Ascending aorta (tissue), 2 donors: ENCODE data around the gene NXPE3. TPM values are rescaled to one million over a fixed set of nuclear protein-coding genes. Genes with fewer than 3 reads are reported as not detected.

ENCODE experiments used
- DNase-seq, 2 donors: peaks; one replicate each; pipeline ENCODE4 v3.0.0-alpha.2; 2019; ENCODE audit warnings: low spot score in 2 of 2
- H3K27ac ChIP-seq, 2 donors: fragments of 200-600 bp; sonication (generic); one replicate each; pipeline ENCODE4 v1.5.1; 2016 to 2017; ENCODE audit warnings: mild to moderate bottlenecking in 1 of 2
- H3K27me3 ChIP-seq: fragments of 200-600 bp; sonication (generic); one replicate; pipeline ENCODE4 v1.5.1; 2017
- H3K36me3 ChIP-seq, 2 donors: fragments of 200-600 bp; sonication (generic); one replicate each; pipeline ENCODE4 v1.5.1; 2016
- H3K4me1 ChIP-seq, 2 donors: fragments of 200-600 bp; sonication (generic); one replicate each; pipeline ENCODE4 v1.5.1; 2016 to 2017; ENCODE audit warnings: mild to moderate bottlenecking in 1 of 2
- H3K4me3 ChIP-seq, 2 donors: fragments of 200-600 bp; sonication (generic); one replicate each; pipeline ENCODE4 v1.5.1; 2016 to 2017; ENCODE audit warnings: mild to moderate bottlenecking in 1 of 2
- H3K9me3 ChIP-seq, 2 donors: fragments of 200-600 bp; sonication (generic); one replicate each; pipeline ENCODE4 v1.5.1; 2016
- CTCF ChIP-seq, 3 experiments: fragments of 200-600 bp in 2 of 3; fragments of 450-650 bp in 1 of 3; sonication (generic) in 2 of 3; IDR thresholded peaks; one replicate each; pipeline ENCODE4 v1.5.1; 2016 to 2019; ENCODE audit warnings: antibody characterized with exemption in 3 of 3, mild to moderate bottlenecking in 1 of 3, moderate library complexity in 1 of 3
- intact Hi-C: fragments of 100-400 bp; cut with DNase I; formaldehyde crosslinking; loops from one replicate; pipeline ENCODE4 v1.15.1; 2023
- total RNA-seq: library from RNA; depleted of rRNA; stranded (reverse); fragments of >200 nt; gene quantifications from one replicate; pipeline ENCODE4 v1.1.0, GENCODE V29; 2016

NXPE3 gene
- total RNA-seq, 1 donor from 2014 or later = 25.8 TPM

GRCh38 chr3:101840066-101840465 is 61.1 kb downstream of the NXPE3 start:
- no peaks in the 10 kb centered on the region for H3K9me3 ChIP-seq
- H3K27ac ChIP-seq = no peak overlapping the region
- no peak for DNase-seq
- no peaks in the 10 kb centered on the region for H3K27me3 ChIP-seq
- no peaks in the 10 kb centered on the region for H3K36me3 ChIP-seq
- no peak overlapping the region for H3K4me3 ChIP-seq
- intact Hi-C loops = no loop called here
- no peak for TF ChIP-seq CTCF (IDR thresholded peaks at IDR 0.05)
- no peaks in the 10 kb centered on the region for H3K4me1 ChIP-seq

GRCh38 chr3:101842245-101842934 is 63.4 kb downstream of the NXPE3 start:
- intact Hi-C loops = no loop called here
- TF ChIP-seq CTCF (IDR thresholded peaks at IDR 0.05) = no peak
- no peak overlapping the region for H3K4me3 ChIP-seq

GRCh38 chr3:101842935-101843330 is 63.9 kb downstream of the NXPE3 start:
- Histone ChIP-seq H3K27me3 (no peaks in the 10 kb centered on the region), H3K9me3 (no peaks in the 10 kb centered on the region), H3K4me3 (no peak overlapping the region), H3K4me1 (peaks cover 0 to 1% of the 10 kb centered on the region in 2 donors), H3K27ac (no peak overlapping the region), H3K36me3 (no peaks in the 10 kb centered on the region)
- no peak for DNase-seq
- intact Hi-C loops = no loop called here
- TF ChIP-seq CTCF (IDR thresholded peaks at IDR 0.05) = no peak

More at GRCh38 chr3:101842245-101842934, 63.4 kb downstream of the NXPE3 start:
- Histone ChIP-seq H3K4me1 (no peaks in the 10 kb centered on the region), H3K27me3 (no peaks in the 10 kb centered on the region), H3K36me3 (no peaks in the 10 kb centered on the region), H3K9me3 (no peaks in the 10 kb centered on the region), H3K27ac (no peak overlapping the region)
- DNase-seq = no peak

GRCh38 chr3:101845425-101845824 is 66.4 kb downstream of the NXPE3 start:
- intact Hi-C loops = loop anchor here (5.0 kb wide), 2 partner anchors 33 to 123 kb away; partner anchors contain the start of gene CEP97
- peaks cover 0 to 5% of the 10 kb centered on the region in 2 donors for H3K4me1 ChIP-seq
- TF ChIP-seq CTCF (IDR thresholded peaks at IDR 0.05) = no peak

GRCh38 chr3:101846709-101847108 is 67.7 kb downstream of the NXPE3 start:
- no peak for DNase-seq
- Histone ChIP-seq H3K36me3 (peaks cover under 1 to 12% of the 10 kb centered on the region in 2 donors), H3K27ac (no peak overlapping the region), H3K4me3 (no peak overlapping the region), H3K4me1 (peaks cover 0 to 5% of the 10 kb centered on the region in 2 donors), H3K9me3 (no peaks in the 10 kb centered on the region), H3K27me3 (no peaks in the 10 kb centered on the region)
- intact Hi-C loops = loop anchor here (5.0 kb wide), 2 partner anchors 34 to 124 kb away; partner anchors contain the start of gene CEP97
- no peak for TF ChIP-seq CTCF (IDR thresholded peaks at IDR 0.05)

More at GRCh38 chr3:101845425-101845824, 66.4 kb downstream of the NXPE3 start:
- no peaks in the 10 kb centered on the region for H3K27me3 ChIP-seq
- H3K36me3 ChIP-seq = peaks cover 0 to 5% of the 10 kb centered on the region in 2 donors
- H3K27ac ChIP-seq = no peak overlapping the region
- H3K9me3 ChIP-seq = no peaks in the 10 kb centered on the region
- DNase-seq = no peak
- no peak overlapping the region for H3K4me3 ChIP-seq
